HG02571 (cell line): ENCODE measurements around the gene DLGAP1.
"Not testable (repeated sequence)": the region's sequence is repeated elsewhere in the genome, so short reads cannot be mapped to it uniquely, and the experiment has no call there.

Experiments used
- ATAC-seq: cut with Tn5 transposase; IDR thresholded peaks from one replicate; pipeline ENCODE4 v1.9.1; 2021; ENCODE audit warnings: mild to moderate bottlenecking, moderate library complexity; ENCODE audit not compliant: unreplicated experiment

DLGAP1 gene

DNA sequence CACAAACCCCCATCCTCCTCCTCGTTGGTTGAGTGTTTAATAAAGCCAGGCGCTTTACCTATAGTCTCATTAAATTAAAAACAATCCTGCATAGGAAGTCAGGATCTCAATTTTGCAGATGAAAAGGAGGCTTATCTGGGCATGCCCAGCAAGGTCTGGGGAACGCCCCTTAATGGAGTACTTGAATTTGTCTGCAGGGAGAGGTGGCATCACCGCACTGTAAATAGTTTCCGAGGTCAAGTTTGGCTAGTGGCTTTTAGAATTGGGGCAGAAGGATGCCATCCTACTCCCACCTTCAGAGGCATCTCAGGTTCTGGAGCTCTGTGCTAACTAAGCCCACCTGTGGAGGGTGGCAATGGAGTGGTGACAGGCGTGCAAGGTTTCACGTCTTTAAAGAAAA lies 855.9 kb downstream of the DLGAP1 start:
- ATAC-seq: no peak

GRCh38 chr18:3598581-3598980 lies 856.5 kb downstream of the DLGAP1 start:
- ATAC-seq: no peak

GRCh38 chr18:3597409-3598357 lies 857.4 kb downstream of the DLGAP1 start:
- ATAC-seq: no peak

- peak; percentile 31 for ATAC-seq
Observed at GRCh38 chr18:3596637-3597384, 858.3 kb downstream of the DLGAP1 start.

DNA sequence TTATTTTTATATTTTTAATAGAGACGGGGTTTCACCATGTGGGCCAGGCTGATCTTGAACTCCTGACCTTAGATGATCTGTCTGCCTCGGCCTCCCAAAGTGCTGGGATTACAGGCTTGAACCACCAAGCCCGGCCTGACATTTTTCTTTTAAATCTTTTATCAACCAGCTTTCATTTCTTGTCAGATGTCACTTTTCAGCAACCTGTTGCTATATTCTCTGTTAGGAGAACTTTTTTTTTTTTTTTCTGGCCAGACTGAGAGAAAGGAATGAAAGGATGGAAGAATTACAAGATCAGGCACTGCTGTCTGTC lies 858.8 kb downstream of the DLGAP1 start:
- ATAC-seq: no peak

- peak; percentile 37 for ATAC-seq
Observed at GRCh38 chr18:3595369-3596273, 859.5 kb downstream of the DLGAP1 start.

DNA sequence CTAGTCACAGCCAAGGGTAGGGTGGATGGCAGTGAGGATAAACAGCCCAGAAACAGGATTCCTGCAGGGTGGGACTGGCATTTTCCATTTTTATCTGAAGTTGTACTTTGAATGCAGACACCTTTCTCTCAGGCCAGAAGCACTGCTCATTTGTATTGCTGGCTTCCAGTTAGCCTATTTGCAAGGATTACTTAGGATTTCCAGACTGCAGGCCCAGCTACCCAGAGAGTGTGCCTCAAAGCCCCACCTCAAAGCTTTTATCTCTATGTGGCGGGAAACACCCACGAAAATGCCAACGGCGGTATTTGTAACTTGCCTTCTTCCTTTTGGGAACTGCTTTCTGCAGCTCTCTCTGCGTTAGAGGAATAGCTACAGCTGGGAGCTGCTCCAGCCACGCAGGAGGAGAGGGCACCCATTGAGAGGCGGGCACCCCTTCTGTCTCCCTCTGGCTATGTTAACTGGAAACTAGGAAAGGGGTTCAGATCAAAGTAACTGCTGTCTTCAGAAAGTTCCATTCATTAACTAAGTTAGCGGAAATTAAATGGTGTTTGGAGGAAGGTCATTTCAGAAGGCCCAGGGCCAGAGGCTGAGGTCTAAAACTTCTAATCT lies 860.2 kb downstream of the DLGAP1 start:
- no peak for ATAC-seq

DNA sequence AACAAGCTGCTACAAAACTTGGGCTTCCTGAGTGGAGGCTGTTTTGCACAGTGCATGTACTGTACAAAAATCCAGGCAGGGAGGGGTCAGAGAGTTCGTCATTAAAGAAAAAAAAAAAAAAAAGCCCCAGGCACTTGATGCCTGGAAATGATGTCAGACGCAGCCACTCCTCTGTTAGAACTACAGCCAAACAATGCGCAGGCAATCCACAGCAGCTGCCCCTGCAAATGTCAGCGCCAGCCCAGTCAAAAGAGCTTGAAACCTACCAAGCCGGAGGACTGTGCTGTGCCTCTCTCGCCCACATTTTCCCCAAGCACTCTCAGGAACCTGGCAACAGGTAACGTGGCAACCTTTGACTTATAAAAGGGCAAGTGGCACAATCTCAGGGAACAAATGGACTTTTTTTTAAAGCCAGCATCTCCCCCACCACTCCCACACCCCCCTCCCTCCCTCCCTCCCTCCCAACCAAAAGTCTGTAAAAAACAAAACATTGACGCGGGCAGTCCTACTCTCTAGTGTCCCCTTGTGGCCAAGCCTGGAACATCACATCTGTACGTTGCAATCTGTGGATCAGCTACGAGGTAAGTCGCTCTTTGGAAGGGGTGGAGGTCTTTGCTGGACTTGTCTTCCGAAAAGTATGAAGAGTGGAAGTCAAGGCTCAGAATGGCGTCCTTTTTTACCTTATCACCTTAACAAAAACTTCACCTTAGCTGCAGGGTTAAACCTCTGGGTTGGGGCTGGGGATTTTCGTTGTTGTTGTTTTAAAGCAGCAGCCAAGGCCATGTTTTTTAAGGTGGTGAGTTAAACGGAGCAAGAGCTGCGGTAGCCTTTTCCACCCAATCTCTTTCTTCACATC lies 861.0 kb downstream of the DLGAP1 start:
- ATAC-seq: peak; percentile 73

- peak; percentile 2 for ATAC-seq
Observed at GRCh38 chr18:3593381-3593903, 861.7 kb downstream of the DLGAP1 start.

DNA sequence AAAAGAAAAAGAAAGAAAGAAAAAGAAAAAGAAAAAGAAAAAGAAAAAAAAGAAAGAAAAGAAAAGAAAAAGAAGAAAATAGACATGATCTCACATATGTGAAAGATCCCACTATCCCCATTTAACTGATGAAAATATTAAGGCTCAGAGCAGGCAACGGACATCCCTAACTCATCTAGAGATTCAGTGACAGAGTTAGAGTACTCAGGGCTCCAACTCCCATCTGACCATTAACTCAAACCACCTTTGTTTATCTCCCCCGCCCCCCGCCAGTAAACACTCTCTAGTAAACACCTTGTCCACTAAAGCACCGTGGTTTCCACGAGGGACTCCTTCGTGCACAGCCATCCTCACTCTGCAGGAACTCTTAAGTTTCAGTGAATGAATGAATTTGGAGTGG lies 862.2 kb downstream of the DLGAP1 start:
- no peak for ATAC-seq

GRCh38 chr18:3590096-3590630 lies 864.9 kb downstream of the DLGAP1 start:
- no peak for ATAC-seq

- peak; percentile 23 for ATAC-seq
Observed at GRCh38 chr18:3585656-3586509, 869.2 kb downstream of the DLGAP1 start.

- ATAC-seq: no peak
Observed at GRCh38 chr18:3584897-3585460, 870.1 kb downstream of the DLGAP1 start.

DNA sequence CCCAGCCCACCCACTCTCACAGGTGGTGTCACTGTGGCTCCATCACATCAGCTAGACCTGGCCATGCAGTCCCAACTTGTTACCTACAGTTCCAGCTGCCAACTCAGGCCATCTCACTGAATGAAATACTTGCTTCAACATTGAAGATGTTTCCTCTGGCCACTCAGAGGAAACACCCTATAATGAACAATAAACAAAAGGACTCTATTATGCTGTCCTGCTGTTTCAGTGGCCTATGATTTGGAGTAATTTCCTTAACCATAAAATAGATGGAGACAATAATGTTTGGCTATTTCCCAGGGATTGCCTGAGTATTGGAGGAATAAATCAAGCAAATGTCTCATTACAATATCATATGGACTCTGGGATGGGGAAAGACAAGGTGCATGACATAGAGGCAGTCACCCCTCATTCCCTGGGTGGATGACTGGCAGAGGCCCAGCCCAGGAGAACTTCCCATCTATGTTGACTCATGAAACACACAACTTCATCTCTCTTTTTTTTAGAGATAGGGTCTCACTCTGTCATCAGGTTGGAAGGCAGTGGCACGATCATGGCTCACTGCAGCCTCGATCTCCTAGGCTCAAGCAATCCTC lies 870.7 kb downstream of the DLGAP1 start:
- no peak for ATAC-seq

DNA sequence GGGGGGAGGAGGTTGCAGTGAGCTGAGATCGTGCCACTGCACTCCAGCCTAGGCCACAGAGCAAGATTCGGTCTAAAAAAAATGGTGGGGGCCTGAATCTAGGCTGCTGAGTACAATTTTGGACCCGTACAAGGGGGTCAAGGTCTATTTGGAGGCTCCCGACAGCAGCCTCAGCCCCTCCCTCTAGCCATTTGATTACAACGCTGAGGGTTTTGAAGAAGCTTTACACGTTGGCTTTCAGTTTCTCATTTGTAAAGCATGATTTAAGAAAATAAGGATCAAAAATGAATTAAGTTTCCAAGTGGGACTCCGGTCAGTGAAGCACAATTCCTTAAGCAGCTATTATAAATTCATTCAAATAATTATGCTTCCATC lies 871.2 kb downstream of the DLGAP1 start:
- no peak for ATAC-seq

GRCh38 chr18:3583106-3583872 lies 871.8 kb downstream of the DLGAP1 start:
- not testable (repeated sequence) for ATAC-seq

DNA sequence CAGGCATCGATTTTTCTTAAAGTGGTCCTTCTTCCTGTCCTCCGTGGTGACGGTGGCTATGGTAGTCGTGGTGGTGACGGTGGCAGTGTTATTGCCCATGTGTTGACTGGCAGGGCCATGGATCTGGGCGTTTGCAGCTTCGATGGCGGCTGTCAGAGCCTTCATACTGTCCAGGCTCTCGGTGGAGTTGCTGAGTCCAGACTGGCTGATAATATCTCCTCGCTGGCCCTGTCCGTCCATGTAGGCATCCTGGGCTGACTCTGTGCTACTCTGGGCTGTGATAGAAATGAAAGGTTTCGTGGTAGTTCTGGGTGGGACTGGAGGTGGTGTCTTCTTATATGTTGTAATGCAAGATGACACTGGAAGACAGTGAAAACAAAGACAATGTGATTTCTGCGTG lies 873.2 kb downstream of the DLGAP1 start:
- no peak for ATAC-seq
